Posterior vena cava (tissue), 2 donors: ENCODE results near the gene MAD1L1. TPM values are rescaled to one million over a fixed set of nuclear protein-coding genes. Genes with fewer than 3 reads are reported as not detected.

Experiments used
- DNase-seq: peaks from one replicate; pipeline ENCODE4 v3.0.0-alpha.2; 2020; ENCODE audit warnings: low spot score
- intact Hi-C, 2 donors: fragments of 100-400 bp; cut with DNase I; formaldehyde crosslinking; loops; one replicate each; pipeline versions ENCODE4 v1.14.1 to v1.14.2; 2022 to 2023
- total RNA-seq, 2 donors: library from RNA; stranded (reverse); fragmentation: NEBNext Ultra II Directional; extraction: Animal tissue kit (Norgen Biotek cat#: 25700); gene quantifications; one replicate each; pipeline ENCODE4 v1.2.1, GENCODE V29; 2021
- donor health status: DM: yes; HTN: yes; CAD: no.
- donor health status: DM: yes; HTN: yes; CAD: no.

The MAD1L1 gene
- total RNA-seq, 2 donors from 2014 or later: 17.3 to 24.7 TPM

DNA sequence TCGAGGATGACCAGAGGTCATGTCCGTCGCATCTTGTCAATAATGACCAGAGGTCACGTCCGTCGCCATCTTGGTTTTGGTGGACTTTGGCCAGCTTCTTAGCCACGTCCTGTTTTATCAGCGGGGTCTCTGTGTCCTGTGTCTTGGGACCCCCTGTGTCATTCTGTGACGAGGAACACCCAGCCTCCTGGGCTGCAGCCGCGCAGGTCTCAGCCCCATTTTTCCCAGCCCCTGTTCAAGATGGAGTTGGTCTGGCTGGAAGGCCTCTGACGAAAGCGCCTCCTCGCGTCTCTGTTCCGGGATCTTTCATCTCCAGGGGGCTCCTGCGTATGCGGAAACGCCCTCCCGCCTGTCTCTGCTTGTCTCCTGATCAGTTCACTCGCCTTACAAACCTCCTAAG lies 428.4 kb downstream of the MAD1L1 start:
- intact Hi-C loops: no loop called here
- DNase-seq: no peak

- intact Hi-C loops: no loop called here
- DNase-seq: peak; percentile 42
Observed at GRCh38 chr7:1802899-1803298, 429.8 kb downstream of the MAD1L1 start.

- intact Hi-C loops: no loop called here
- no peak for DNase-seq
Observed at GRCh38 chr7:1800902-1801301, 431.8 kb downstream of the MAD1L1 start.

DNA sequence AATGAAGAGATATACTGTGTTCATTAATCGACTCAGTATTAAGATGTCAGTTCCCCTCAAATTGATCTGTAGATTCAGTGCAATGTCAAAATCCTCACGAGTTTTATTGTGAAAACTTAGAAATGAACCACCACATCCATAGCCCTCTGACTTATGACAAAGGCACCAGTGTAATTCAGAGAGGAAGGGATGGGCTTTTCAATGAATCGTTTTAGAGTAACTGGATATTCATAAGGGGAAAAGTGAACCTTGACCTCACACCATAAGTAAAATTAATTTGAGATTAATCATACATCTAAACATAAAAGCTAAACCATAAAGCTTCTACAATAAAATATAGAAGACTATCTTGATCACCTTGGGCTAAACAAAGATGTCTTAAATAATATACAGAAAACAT lies 434.6 kb downstream of the MAD1L1 start:
- intact Hi-C loops: no loop called here
- no peak for DNase-seq

GRCh38 chr7:1794888-1795542 lies 437.7 kb downstream of the MAD1L1 start:
- no peak for DNase-seq
- intact Hi-C loops: loop anchor here in 1 of 2 donors (1.0 kb wide), 1 partner anchor 18 kb away; no protein-coding TSS in a partner anchor

DNA sequence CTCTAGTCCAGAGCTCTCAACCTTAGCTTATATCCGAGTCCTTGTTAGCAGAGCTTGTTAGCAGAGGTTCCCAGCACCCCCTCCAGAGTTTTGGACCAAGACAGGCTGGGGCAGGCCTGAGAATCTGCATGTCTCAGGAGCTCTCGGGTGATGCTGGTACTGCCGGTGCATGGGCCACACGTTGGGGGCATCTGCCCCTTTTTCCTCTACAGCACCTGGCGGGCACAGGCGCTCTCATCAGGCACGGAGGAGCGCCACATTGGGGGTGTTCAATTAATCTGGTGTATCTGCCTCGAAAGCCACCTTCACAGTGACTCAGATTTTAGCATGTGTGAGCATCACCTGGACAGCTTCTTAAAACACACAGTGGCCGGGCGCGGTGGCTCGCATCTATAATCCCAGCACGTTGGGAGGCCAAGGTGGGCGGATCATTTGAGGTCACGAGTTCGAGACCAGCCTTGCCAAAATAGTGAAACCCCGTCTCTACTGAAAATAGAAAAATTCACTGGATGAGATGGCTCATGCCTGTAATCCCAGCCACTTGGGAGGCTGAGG lies 445.0 kb downstream of the MAD1L1 start:
- DNase-seq: peak; percentile 73
- intact Hi-C loops: no loop called here

- DNase-seq: peak; percentile 35
- intact Hi-C loops: no loop called here
Observed at GRCh38 chr7:1787241-1787640, 445.5 kb downstream of the MAD1L1 start.

DNA sequence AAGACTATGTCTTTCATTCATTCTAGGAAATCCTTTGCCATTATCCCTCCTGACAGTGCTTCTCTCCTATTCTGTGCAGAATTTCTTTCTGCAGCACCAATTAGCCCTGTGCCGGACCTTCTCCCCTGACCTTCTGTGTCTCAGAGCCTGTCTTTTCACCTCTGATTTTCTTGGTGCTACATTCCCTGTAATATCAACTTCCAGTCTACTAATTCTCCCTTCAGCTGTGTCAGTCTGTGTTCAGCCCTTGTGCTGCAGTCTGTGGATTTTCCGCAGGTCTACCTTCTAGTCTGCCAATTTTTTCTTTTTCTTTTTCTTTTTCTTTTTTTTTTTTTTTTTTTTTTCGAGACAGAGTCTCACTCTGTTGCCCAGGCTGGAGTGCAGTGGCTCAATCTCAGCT lies 446.9 kb downstream of the MAD1L1 start:
- intact Hi-C loops: no loop called here
- DNase-seq: no peak

- peak; percentile 20 for DNase-seq
- intact Hi-C loops: no loop called here
Observed at GRCh38 chr7:1781369-1781768, 451.4 kb downstream of the MAD1L1 start.

GRCh38 chr7:1779445-1779844 lies 453.3 kb downstream of the MAD1L1 start:
- intact Hi-C loops: no loop called here

DNA sequence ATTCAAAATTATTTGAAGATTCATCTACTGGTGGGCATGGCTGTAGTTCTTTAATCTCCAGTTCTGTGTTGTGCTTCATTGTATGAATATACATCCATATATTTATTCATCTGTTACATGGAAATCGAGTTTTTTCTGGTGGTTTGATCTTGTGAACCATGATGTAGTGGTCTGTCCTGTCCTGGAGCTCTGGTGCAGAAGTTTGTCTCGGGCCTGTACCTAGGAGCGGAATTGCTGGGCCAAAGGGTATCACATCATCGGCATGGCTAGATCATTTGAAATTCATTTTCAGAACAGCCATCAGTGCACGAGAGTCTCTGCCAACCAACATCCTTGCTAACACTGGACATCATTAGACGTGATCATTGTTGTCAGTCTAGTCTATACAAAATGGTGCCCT lies 455.6 kb downstream of the MAD1L1 start:
- intact Hi-C loops: no loop called here
- peak; percentile 12 for DNase-seq

More at GRCh38 chr7:1779445-1779844, 453.3 kb downstream of the MAD1L1 start:
- DNase-seq: peak; percentile 44

DNA sequence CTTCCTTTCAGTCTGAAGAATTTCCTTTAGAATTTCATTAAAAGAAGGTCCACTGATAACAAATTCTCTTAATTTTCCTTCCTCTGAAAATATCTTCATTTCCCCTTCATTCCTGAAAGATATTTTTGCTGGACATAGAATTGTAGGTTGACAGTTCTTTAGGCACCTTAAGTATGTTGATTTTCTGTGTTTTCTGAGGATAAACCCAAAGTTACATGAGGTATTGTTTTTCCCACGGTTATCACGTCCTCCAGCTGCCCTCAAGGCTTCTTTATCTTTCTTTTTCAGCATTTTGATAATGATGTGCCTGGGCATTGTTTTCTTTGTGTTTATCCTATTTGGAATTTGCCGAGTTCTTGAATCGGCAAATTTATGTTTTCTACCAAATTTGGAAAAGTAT lies 457.4 kb downstream of the MAD1L1 start:
- intact Hi-C loops: no loop called here
- no peak for DNase-seq

DNA sequence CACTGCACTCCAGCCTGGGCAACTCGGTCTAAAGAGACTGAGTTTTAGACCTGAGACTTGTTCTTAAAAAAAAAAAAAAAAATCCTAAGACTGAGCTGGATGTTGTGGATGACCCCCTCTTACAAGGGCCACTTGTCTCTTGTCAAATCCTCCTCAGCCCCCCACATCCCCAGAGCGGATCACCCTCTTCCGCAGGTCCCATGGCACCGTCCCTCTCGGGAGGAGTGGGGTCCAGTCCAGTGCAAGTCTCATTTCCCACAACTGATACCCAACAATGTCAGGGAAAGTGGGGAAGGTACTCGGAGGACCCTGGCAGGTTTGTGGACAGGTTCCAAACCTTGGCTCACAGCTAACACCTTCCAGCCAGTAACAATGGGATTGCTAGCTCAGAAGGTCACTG lies 462.4 kb downstream of the MAD1L1 start:
- DNase-seq: peak; percentile 32
- intact Hi-C loops: no loop called here

GRCh38 chr7:1769286-1770200 lies 463.2 kb downstream of the MAD1L1 start:
- intact Hi-C loops: no loop called here

DNA sequence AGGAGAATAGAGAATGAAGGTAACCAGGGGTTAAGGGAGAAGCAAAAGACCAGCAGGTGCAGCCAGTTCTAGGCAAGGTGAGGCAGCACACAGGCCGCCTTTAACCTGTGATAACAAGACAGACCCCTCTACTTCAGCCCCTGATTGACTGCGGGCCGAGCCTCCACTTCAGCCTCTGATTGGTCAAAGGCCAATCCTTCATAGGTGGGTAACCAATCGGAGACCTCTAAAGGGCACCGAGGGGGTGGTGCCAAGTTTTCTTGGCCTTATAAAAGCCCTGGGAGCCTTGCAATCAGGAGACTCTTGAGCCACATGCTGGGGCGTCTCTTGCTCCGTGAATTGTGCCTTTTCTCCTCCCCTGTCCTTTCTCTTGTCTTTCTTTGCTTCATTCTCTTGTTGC lies 463.9 kb downstream of the MAD1L1 start:
- peak; percentile 32 for DNase-seq
- intact Hi-C loops: no loop called here

More at GRCh38 chr7:1769286-1770200, 463.2 kb downstream of the MAD1L1 start:
- peak; percentile 73 for DNase-seq

DNA sequence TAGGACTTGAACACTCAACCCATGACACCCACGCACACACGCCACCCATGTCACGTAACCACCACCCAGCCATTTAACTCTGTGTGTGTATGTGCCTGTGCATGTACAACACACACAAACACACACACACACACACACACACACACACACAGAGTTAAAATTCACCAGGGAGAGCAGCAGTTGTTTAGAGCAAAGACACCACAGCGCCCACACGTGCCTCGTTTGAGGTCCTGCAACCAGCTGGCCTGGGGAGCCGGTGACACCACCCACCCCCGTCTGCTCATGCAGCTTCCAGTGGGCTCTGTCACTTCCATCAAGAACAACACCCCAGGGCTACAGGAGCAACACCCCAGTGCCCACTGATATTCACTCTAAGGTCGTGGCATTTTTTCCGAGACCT lies 465.2 kb downstream of the MAD1L1 start:
- DNase-seq: peak; percentile 44

More for the DNA sequence above, 465.2 kb downstream of the MAD1L1 start:
- intact Hi-C loops: no loop called here
